NT2/D1 (cell line): ENCODE results near the gene OVCH2.

ENCODE experiments used
- SUZ12 ChIP-seq: IDR thresholded peaks from 2 replicates; pipeline ENCODE4 v1.6.1; 2011; ENCODE audit not compliant: insufficient read length, insufficient read depth; ENCODE audit errors: extremely low read depth
- YY1 ChIP-seq: IDR thresholded peaks from 2 replicates; pipeline ENCODE4 v1.6.1; 2011; ENCODE audit not compliant: insufficient read length, insufficient read depth
- ZNF274 ChIP-seq: IDR thresholded peaks from 2 replicates; pipeline ENCODE4 v1.6.1; 2011; ENCODE audit warnings: mild to moderate bottlenecking, low read depth, low read length

DNA sequence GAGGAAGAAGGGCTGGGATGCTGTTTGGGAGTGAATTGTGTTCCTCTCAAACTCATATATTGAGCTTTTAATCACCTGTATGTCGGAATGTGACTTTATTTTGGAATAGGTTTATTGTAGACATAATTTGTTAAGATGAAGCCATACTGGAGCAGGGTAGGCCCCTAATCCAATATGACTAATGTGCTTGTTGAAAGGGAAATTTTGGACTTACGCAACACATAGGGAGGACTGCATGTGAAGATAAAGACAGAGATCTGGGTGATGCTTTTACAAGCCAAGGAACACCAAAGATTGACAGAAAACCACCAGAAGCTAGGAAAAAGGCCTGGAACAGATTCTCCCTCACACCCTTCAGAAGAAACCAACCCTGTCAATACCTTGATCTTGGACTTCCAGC lies 43.2 kb upstream of the OVCH2 start:
- no peak for TF ChIP-seq ZNF274
- TF ChIP-seq YY1 = no peak
- no peak for TF ChIP-seq SUZ12
